GM23248 (cell line): ENCODE measurements around the gene C7. TPM values are rescaled to one million over a fixed set of nuclear protein-coding genes. Genes with fewer than 3 reads are reported as not detected.
"Not testable (repeated sequence)": the region's sequence is repeated elsewhere in the genome, so short reads cannot be mapped to it uniquely, and the experiment has no call there.

Experiments
- DNase-seq: peaks from one replicate; pipeline ENCODE4 v3.0.0-alpha.2; 2015
- H2AFZ ChIP-seq: fragments of 200-600 bp; sonication (generic); 2 replicates; pipeline ENCODE4 v1.6.1; 2016; ENCODE audit warnings: antibody characterized with exemption
- H3F3A ChIP-seq: fragments of 200-600 bp; sonication (generic); 2 replicates; pipeline ENCODE4 v1.6.1; 2016; ENCODE audit warnings: mild to moderate bottlenecking, antibody characterized with exemption, mixed run types; ENCODE audit not compliant: insufficient read depth
- H3K27ac ChIP-seq: fragments of 200-600 bp; sonication (generic); 2 replicates; pipeline ENCODE4 v1.5.1; 2016; ENCODE audit warnings: mild to moderate bottlenecking
- H3K27me3 ChIP-seq: fragments of 200-600 bp; sonication (generic); replicated peaks from 2 replicates; pipeline ENCODE4 v1.6.1; 2016; ENCODE audit warnings: mild to moderate bottlenecking; ENCODE audit not compliant: insufficient read depth
- H3K36me3 ChIP-seq: fragments of 200-600 bp; sonication (generic); 2 replicates; pipeline ENCODE4 v1.6.1; 2016; ENCODE audit warnings: low read depth, mild to moderate bottlenecking
- H3K4me1 ChIP-seq: fragments of 200-600 bp; sonication (generic); 2 replicates; pipeline ENCODE4 v1.6.1; 2016; ENCODE audit warnings: mild to moderate bottlenecking; ENCODE audit not compliant: insufficient read depth
- H3K4me2 ChIP-seq: fragments of 200-600 bp; sonication (generic); one replicate; pipeline ENCODE4 v1.6.1; 2016; ENCODE audit warnings: mild to moderate bottlenecking; ENCODE audit not compliant: unreplicated experiment
- H3K4me3 ChIP-seq: fragments of 200-600 bp; sonication (generic); 2 replicates; pipeline ENCODE4 v1.5.1; 2016; ENCODE audit warnings: mild to moderate bottlenecking
- H3K79me2 ChIP-seq: fragments of 200-600 bp; sonication (generic); 2 replicates; pipeline ENCODE4 v1.6.1; 2016; ENCODE audit warnings: mild to moderate bottlenecking; ENCODE audit not compliant: insufficient read depth
- H3K9ac ChIP-seq: fragments of 200-600 bp; sonication (generic); 2 replicates; pipeline ENCODE4 v1.6.1; 2016; ENCODE audit warnings: mild to moderate bottlenecking
- H3K9me2 ChIP-seq: fragments of 200-600 bp; sonication (generic); 2 replicates; pipeline ENCODE4 v1.6.1; 2016; ENCODE audit warnings: mixed run types, mild to moderate bottlenecking, moderate library complexity; ENCODE audit not compliant: insufficient read depth
- H3K9me3 ChIP-seq: fragments of 200-600 bp; sonication (generic); one replicate; pipeline ENCODE4 v1.6.1; 2017; ENCODE audit warnings: low read depth
- H4K20me1 ChIP-seq: fragments of 200-600 bp; sonication (generic); 2 replicates; pipeline ENCODE4 v1.6.0; 2016; ENCODE audit not compliant: insufficient read depth
- EZH2 ChIP-seq: fragments of 200-600 bp; sonication (generic); IDR thresholded peaks from 2 replicates; pipeline ENCODE4 v1.6.1; 2018; ENCODE audit warnings: antibody characterized with exemption, mild to moderate bottlenecking; ENCODE audit not compliant: insufficient read depth, poor library complexity, severe bottlenecking
- EZH2phosphoT487 ChIP-seq: fragments of 200-600 bp; sonication (generic); IDR thresholded peaks from 2 replicates; pipeline ENCODE4 v1.6.1; 2018; ENCODE audit warnings: antibody characterized with exemption, moderate library complexity, mild to moderate bottlenecking, low read depth; ENCODE audit not compliant: insufficient read depth
- WGBS, 2 experiments: methylation state at CpG; one replicate each; pipeline ENCODE4 v1.1.6; 2015 to 2017; ENCODE audit warnings: low lambda C conversion rate in 2 of 2, low coverage in 1 of 2; ENCODE audit errors: missing lambda C conversion rate in 2 of 2; 5-methylcytosine and 5-hydroxymethylcytosine counted together
- in situ Hi-C: fragments of 300-500 bp; cut with MboI; formaldehyde crosslinking; loops from 2 replicates; pipeline ENCODE4 v1.15.0; 2020
- polyA plus RNA-seq: library from polyadenylated mRNA; unstranded; fragments of >200 nt; fragmentation: Nextera tagmentation; extraction: Ambion mirVana; gene quantifications from 2 replicates; pipeline ENCODE4 v1.2.1, GENCODE V29; 2016
- total RNA-seq: library from RNA; depleted of rRNA; stranded (reverse); fragments of >200 nt; shearing (Covaris generic); gene quantifications from 2 replicates; pipeline ENCODE4 v1.2.3, GENCODE V29; 2014

C7 gene
- total and polyA plus RNA-seq, 2 experiments from 2014 or later: not detected

- Histone ChIP-seq H3K9me3 (no peaks in the 10 kb centered on the region), H3K9ac (no peak overlapping the region), H4K20me1 (no peaks in the 10 kb centered on the region), H3K4me2 (no peak overlapping the region), H3K27me3 (no peaks in the 10 kb centered on the region), H2AFZ (no peak overlapping the region), H3K9me2 (no peaks in the 10 kb centered on the region), H3K4me1 (no peaks in the 10 kb centered on the region), H3K4me3 (no peak overlapping the region), H3F3A (no peaks in the 10 kb centered on the region), H3K27ac (no peak overlapping the region), H3K36me3 (no peaks in the 10 kb centered on the region), H3K79me2 (no peaks in the 10 kb centered on the region)
- 88 to 90% methylated on average over 6 of the region's 6 CpGs for WGBS, 2 experiments
- no peak for TF ChIP-seq EZH2phosphoT487
- TF ChIP-seq EZH2: no peak
- DNase-seq: no peak
- in situ Hi-C loops: loop anchor here (25.0 kb wide), 1 partner anchor 1290 kb away; no protein-coding TSS in a partner anchor
Observed at GRCh38 chr5:40877371-40877988, 31.8 kb upstream of the C7 start.

- peak overlapping the region; percentile 13 for H3K4me2 ChIP-seq
- no peaks in the 10 kb centered on the region for H3F3A ChIP-seq
- no peaks in the 10 kb centered on the region for H3K36me3 ChIP-seq
- no peak overlapping the region for H3K4me3 ChIP-seq
- TF ChIP-seq EZH2phosphoT487 (no peak), EZH2 (no peak)
- peak overlapping the region; percentile 65 for H2AFZ ChIP-seq
- no peaks in the 10 kb centered on the region for H3K9me2 ChIP-seq
- no peaks in the 10 kb centered on the region for H3K9me3 ChIP-seq
- H3K9ac ChIP-seq: no peak overlapping the region
- no peaks in the 10 kb centered on the region for H3K79me2 ChIP-seq
- in situ Hi-C loops: loop anchor here (25.0 kb wide), 1 partner anchor 1292 kb away; no protein-coding TSS in a partner anchor
- DNase-seq: peak; percentile 59
- 19 to 20% methylated on average over 10 of the region's 10 CpGs for WGBS, 2 experiments
- no peaks in the 10 kb centered on the region for H3K27me3 ChIP-seq
- no peak overlapping the region for H3K27ac ChIP-seq
- H4K20me1 ChIP-seq: no peaks in the 10 kb centered on the region
- no peaks in the 10 kb centered on the region for H3K4me1 ChIP-seq
Observed at GRCh38 chr5:40879163-40879942, 29.9 kb upstream of the C7 start.

GRCh38 chr5:40882291-40882690 lies 27.0 kb upstream of the C7 start:
- Histone ChIP-seq H3K4me2 (no peak overlapping the region), H3K4me1 (no peaks in the 10 kb centered on the region), H3K9me2 (no peaks in the 10 kb centered on the region), H4K20me1 (no peaks in the 10 kb centered on the region), H2AFZ (no peak overlapping the region), H3K27ac (no peak overlapping the region), H3K79me2 (no peaks in the 10 kb centered on the region), H3K9me3 (no peaks in the 10 kb centered on the region), H3K27me3 (no peaks in the 10 kb centered on the region), H3F3A (no peaks in the 10 kb centered on the region), H3K4me3 (no peak overlapping the region), H3K9ac (no peak overlapping the region), H3K36me3 (no peaks in the 10 kb centered on the region)
- TF ChIP-seq EZH2phosphoT487 (no peak), EZH2 (no peak)
- 63 to 72% methylated on average over 4 of the region's 4 CpGs for WGBS, 2 experiments
- no peak for DNase-seq
- in situ Hi-C loops: loop anchor here (25.0 kb wide), 1 partner anchor 1295 kb away; no protein-coding TSS in a partner anchor

GRCh38 chr5:40883051-40883450 lies 26.2 kb upstream of the C7 start:
- not testable (repeated sequence) for DNase-seq, H3K4me1 ChIP-seq, H3K9me3 ChIP-seq, H2AFZ ChIP-seq, H3K27ac ChIP-seq, H3K4me3 ChIP-seq, H3K9ac ChIP-seq, H3K9me2 ChIP-seq, H3K27me3 ChIP-seq, H3K4me2 ChIP-seq, H3K79me2 ChIP-seq, H4K20me1 ChIP-seq, H3K36me3 ChIP-seq, H3F3A ChIP-seq
- in situ Hi-C loops: loop anchor here (25.0 kb wide), 1 partner anchor 1296 kb away; no protein-coding TSS in a partner anchor
- WGBS, 2 experiments: 48 to 54% methylated on average over 1 of the region's 1 CpG

GRCh38 chr5:40895440-40896425 lies 13.6 kb upstream of the C7 start:
- H3K9me3 ChIP-seq, H3K4me1 ChIP-seq, H4K20me1 ChIP-seq, H3K9ac ChIP-seq, H3K36me3 ChIP-seq, H3K4me3 ChIP-seq, H3K27me3 ChIP-seq, H3K9me2 ChIP-seq, H3K27ac ChIP-seq, H3K79me2 ChIP-seq, H3F3A ChIP-seq, H3K4me2 ChIP-seq, H2AFZ ChIP-seq, DNase-seq: not testable (repeated sequence)
- in situ Hi-C loops: loop anchor here (25.0 kb wide), 1 partner anchor 1308 kb away; no protein-coding TSS in a partner anchor
- 41 to 42% methylated on average over 10 of the region's 10 CpGs for WGBS, 2 experiments
